ENCODE measurements around the gene AFAP1L2.

- TF ChIP-seq, protein P1, sequence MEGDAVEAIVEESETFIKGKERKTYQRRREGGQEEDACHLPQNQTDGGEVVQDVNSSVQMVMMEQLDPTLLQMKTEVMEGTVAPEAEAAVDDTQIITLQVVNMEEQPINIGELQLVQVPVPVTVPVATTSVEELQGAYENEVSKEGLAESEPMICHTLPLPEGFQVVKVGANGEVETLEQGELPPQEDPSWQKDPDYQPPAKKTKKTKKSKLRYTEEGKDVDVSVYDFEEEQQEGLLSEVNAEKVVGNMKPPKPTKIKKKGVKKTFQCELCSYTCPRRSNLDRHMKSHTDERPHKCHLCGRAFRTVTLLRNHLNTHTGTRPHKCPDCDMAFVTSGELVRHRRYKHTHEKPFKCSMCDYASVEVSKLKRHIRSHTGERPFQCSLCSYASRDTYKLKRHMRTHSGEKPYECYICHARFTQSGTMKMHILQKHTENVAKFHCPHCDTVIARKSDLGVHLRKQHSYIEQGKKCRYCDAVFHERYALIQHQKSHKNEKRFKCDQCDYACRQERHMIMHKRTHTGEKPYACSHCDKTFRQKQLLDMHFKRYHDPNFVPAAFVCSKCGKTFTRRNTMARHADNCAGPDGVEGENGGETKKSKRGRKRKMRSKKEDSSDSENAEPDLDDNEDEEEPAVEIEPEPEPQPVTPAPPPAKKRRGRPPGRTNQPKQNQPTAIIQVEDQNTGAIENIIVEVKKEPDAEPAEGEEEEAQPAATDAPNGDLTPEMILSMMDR (IDR thresholded peaks at IDR 0.05; ENCODE audit: poor library complexity, severe bottlenecking): no peak
- TF ChIP-seq POLR2AphosphoS5 (IDR thresholded peaks at IDR 0.05): no peak
- TF ChIP-seq EP300 (conservative IDR thresholded peaks at IDR 0.05; ENCODE audit: poor library complexity, severe bottlenecking): no peak
- TF ChIP-seq TAF1 (IDR thresholded peaks at IDR 0.05; ENCODE audit: low read depth): no peak
- TF ChIP-seq REST (IDR thresholded peaks at IDR 0.05; ENCODE audit: borderline replicate concordance): no peak
- no peak for TF ChIP-seq EZH2 (IDR thresholded peaks at IDR 0.05; ENCODE audit: borderline replicate concordance, insufficient read depth, low read length, poor library complexity, severe bottlenecking)
Measured at GRCh38 chr10:114393886-114394285, 10.4 kb downstream of the AFAP1L2 start.

Data from neural cell (in vitro differentiated cells).